NT2/D1 (cell line): Measurements from ENCODE around the gene TAS1R3.

Experiments
- SUZ12 ChIP-seq: IDR thresholded peaks from 2 replicates; pipeline ENCODE4 v1.6.1; 2011; ENCODE audit not compliant: insufficient read length, insufficient read depth; ENCODE audit errors: extremely low read depth
- YY1 ChIP-seq: IDR thresholded peaks from 2 replicates; pipeline ENCODE4 v1.6.1; 2011; ENCODE audit not compliant: insufficient read length, insufficient read depth
- ZNF274 ChIP-seq: IDR thresholded peaks from 2 replicates; pipeline ENCODE4 v1.6.1; 2011; ENCODE audit warnings: mild to moderate bottlenecking, low read depth, low read length

- TF ChIP-seq YY1, result no peak
- no peak for TF ChIP-seq ZNF274
- TF ChIP-seq SUZ12, result no peak
Measured at GRCh38 chr1:1356166-1356795, 25.2 kb downstream of the TAS1R3 start.
